ENCODE measurements around the gene RMDN3.
A peak's percentile ranks its signal among the peaks of the same experiment; 100 is the strongest.

Gene RMDN3

DNA sequence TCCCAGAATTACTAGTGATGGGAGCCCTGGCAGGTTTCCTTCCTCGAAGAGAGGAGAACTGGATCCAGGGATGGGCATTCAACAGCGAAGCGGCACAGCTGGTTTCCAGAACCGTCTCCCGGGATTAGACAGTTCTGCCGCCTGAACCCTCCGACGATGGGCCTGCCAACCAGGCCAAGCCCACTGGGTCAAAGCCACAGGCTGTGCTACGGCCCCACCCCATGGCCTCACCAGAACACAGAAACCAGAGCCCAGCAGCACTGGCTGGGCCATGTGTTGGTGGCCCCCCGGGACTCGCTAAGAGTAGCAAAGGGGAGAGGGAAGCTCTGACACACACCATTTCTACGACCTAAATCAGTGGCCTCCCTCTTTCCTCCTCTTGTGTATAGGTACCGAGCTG, 17.0 kb upstream of the RMDN3 start:
- no peak for DNase-seq

- no peak for DNase-seq
Observed at GRCh38 chr15:40771242-40771641, 16.2 kb upstream of the RMDN3 start.

DNA sequence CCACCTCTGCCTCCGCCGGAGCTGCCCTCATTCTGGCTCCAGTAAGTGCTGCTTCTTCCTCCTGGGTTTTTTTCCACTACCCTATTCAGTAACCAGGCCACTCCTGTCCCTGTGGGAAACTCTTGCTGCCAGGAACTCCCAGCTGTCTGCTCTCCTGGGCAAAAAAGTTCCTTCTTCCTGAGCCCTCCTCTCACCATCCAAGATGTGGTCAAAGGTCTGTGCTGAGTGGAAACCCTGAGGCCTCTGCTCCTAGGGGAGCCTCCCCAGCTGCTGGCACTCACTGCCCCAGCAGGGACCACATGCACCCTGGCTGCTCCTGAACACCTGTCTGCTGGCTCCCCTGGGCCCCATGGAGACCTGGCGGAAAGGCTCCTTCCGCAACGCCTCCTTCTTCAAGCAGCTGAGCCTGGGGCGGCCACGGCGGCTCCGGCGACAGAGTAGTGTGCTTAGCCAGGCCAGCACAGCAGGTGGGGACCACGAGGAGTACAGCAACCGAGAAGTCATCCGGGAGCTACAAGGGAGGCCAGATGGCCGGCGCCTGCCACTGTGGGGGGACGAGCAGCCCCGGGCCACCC, 15.2 kb upstream of the RMDN3 start:
- DNase-seq, result no peak

DNA sequence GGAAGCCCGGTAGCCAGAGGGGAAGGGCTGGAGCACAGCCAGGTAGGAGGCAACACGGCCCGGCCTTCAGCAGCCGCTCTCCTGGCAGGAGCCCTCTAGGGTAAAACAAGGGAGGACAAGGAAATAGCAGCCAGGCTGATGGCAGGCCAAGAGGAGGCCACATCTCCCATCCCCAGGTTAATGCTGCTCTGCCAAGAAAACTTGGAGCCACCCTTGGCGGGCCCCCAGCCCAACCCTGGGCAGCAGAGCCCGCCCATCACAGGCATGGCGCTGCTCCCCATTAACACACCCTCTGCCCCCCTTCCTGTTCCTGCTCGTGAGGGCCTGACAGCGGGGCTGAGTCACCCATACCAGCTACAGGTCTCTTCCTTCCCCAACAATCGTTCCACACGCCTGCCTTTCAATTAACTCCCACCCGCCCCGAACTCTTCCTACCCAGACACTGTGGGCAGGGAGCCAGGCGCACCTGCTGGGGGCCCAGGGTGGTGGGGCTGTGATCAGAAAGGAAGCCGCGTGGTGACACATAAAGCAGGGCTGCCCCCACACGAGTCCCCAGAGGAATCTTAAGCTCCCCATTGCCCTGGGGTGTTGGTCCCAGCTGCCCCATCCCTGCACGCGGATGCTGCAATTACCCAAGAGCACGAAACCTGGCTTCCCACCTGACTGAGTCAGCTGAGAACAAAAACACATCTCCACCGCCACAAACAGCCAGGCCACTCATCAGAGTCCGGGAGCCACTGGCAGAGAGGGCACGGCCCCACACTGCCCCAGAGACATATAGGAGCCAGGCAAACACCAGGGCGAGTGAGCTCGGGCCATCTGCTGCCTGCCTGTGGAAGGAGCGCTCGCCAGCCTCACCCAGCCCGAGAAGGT, 14.5 kb upstream of the RMDN3 start, which contains the start of gene C15orf62:
Gene C15orf62, plus strand, starts transcription at position 707 of the 873 bp plus-strand sequence. CDS start 516 bp downstream, outside the sequence.
- peak in 2 of 5 donors; percentile 16 to 23 for DNase-seq

GRCh38 chr15:40768521-40769273, 13.6 kb upstream of the RMDN3 start:
- DNase-seq, result no peak

- no peak for DNase-seq
Observed at GRCh38 chr15:40767838-40768500, 12.9 kb upstream of the RMDN3 start.

DNA sequence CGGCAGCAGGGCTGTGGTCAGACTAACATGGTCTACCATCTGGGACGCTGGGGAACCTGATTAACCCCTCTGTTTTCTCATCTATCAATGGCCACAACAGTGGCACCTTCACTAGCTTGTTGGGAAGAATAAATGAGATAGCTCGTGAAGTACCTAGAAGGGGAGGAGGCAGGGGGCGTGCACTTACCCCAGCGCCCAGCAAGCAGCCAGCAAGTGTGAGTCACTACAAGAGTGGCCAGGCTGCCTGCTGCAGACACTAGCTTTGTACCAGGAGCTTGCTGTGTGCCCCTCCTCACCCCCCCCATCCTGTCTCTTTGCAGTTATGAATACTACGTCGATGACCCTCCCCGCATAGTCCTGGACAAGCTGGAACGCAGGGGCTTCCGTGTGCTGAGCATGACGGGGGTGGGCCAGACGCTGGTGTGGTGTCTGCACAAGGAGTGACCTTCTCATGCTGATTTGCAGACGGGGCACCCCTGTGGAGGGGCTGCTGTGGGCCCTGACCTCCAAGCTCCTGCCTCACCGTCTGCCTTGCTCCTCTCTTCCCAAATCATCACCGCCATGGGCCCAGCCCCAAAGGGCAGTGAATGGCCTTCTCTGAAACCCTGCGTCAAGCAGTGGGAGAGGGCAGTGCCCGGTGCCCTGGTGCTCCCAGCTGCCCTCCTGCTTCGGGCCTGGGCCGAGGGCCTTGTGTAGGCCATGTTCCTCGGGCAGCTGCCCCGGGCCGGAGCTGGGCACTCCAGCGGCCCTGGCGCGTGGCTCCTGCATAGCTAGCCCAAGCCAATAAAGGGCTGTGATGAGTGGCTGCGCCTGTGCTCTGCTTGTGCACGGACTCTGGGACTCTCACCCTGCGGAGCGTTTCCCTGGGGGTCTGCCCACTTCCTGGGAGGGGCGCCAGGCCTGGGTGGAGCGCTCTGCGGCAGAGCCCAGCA, 12.1 kb upstream of the RMDN3 start:
- no peak for DNase-seq

GRCh38 chr15:40766194-40766815, 11.3 kb upstream of the RMDN3 start:
- DNase-seq, result no peak

GRCh38 chr15:40764629-40765103, 9.6 kb upstream of the RMDN3 start:
- DNase-seq, result no peak

GRCh38 chr15:40763801-40764628, 9.0 kb upstream of the RMDN3 start, which contains the start of gene GCHFR:
TSS of gene GCHFR (plus strand) at chr15:40764068. CDS start at chr15:40764181, 113 bp downstream.
- peak; percentile 58 to 78 (median 65) for DNase-seq

GRCh38 chr15:40762919-40763800, 8.1 kb upstream of the RMDN3 start:
- DNase-seq, result peak in 3 of 5 donors; percentile 37 to 51 (median 37)

DNA sequence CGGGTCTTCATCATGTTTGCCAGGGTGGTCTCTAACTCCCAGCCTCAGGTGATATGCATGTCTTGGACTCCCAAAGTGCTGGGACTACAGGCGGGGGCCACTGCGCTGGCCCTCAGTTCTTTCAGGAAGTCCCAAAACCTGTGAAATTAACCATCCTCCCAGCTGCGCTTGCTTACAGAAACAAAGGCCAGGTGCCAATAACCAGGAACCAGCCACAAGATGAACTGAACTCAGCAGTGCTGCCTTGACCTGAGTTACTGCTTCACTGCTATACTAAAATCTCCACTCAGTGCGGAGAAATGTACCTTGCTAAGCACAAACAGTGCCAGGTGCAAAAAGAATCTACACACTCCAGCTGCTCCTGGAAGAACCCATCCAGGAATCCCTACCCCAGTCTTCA, 4.9 kb upstream of the RMDN3 start:
- no peak for DNase-seq

DNA sequence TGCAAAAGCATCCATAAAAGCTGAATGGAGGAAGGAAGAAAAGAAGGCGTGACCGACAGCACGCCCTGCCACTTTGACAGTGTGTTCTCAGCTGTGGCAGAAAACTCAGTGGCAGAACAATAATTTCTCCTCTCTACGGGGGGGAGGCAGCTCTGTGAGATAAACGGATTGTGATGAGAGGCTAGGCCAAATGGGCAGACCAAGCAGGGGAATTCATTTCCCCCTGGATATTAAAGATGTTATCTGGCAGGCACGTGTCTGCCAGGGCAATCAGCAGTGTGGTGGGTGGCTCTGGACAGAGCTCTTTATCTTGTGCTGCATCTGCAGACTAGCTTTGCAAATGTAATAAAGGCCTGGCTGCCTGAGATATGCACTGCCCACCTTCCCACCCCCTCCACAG, 1.9 kb upstream of the RMDN3 start:
- DNase-seq, result no peak

DNA sequence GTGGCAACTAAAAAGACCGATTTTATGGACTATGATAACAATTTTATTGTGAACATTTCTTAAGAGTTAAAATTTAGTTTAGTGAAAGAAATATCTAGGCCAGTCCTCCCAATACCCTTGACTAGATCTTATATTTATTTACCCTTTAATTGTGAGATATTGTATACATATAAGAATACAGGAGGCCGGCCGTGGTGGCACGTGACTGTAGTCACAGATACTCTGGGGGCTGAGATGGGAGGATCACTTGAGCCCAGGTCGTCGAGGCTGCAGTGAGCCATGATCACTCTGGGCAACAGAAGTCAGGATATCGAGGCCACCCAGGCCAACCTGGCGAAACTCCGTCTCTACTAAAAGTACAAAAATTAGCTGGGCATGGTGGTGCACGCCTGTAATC, 756 bp upstream of the RMDN3 start:
- no peak for DNase-seq

- DNase-seq, result peak in 2 of 5 donors; percentile 20 to 31
Observed at GRCh38 chr15:40754574-40754882, 526 bp downstream of the RMDN3 start.

DNA sequence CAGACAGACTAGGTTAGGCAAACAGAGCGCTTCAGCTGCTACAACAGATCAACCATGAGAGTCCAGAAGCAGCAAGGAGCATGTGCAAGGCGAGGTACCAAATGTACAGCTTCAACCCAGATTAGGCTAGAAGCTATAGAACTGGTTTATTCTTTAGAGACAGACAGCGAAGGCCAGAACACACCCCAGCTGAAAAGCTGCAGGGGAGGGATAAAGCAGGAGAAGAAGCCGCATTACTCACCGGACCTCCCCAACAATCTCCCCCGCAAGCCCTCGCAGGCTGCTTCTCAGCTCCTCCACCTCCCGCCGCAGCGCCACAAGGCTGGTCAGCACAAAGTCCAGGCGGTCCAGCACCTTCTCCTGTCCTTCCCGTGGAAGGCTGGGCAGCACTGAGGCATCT, 3.3 kb downstream of the RMDN3 start:
- DNase-seq, result no peak

DNA sequence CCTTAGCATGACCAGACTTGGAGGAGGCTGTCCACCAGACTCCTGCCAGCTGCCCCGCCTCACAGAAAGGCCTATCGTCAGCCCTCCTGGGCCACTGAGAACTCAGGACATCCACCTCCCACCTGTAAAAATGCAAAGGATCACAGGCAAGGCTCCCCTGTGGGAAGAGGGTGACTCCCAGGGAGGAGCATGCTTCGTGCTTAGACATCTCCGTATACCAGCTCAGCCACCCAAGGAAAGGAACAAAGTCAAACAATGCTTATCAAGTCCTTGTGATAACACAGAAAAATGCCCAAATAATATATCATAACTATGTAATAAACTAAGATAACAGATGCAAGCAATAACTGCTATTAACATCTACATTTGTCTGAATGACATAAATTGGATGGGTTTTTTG, 4.2 kb downstream of the RMDN3 start:
- no peak for DNase-seq

DNA sequence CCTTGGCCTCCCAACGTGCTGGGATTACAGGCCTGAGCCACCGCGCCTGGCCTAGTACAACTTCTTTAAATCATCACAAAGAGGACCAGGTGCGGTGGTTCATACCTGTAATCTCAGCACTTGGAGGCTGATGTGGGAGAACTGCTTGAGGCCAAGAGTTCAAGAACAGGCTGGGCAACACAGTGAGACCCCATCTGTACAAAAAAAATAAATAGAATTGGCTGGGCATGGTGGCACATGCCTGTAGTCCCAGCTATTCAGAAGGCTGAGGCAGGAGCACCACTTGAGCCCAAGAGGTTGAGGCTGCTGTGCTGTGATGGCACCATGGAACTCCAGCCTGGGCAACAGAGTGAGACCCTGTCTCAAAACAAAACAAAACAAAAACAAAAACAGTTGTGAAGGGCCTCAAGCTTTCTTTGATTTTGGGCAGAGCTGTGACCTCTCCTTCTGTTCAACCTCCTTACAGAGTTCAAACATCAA, 5.9 kb downstream of the RMDN3 start:
- DNase-seq, result no peak
